ENCODE results near the gene AUNIP.

- TF ChIP-seq POLR2A (IDR thresholded peaks at IDR 0.05) = no peak
- TF ChIP-seq, protein P1, sequence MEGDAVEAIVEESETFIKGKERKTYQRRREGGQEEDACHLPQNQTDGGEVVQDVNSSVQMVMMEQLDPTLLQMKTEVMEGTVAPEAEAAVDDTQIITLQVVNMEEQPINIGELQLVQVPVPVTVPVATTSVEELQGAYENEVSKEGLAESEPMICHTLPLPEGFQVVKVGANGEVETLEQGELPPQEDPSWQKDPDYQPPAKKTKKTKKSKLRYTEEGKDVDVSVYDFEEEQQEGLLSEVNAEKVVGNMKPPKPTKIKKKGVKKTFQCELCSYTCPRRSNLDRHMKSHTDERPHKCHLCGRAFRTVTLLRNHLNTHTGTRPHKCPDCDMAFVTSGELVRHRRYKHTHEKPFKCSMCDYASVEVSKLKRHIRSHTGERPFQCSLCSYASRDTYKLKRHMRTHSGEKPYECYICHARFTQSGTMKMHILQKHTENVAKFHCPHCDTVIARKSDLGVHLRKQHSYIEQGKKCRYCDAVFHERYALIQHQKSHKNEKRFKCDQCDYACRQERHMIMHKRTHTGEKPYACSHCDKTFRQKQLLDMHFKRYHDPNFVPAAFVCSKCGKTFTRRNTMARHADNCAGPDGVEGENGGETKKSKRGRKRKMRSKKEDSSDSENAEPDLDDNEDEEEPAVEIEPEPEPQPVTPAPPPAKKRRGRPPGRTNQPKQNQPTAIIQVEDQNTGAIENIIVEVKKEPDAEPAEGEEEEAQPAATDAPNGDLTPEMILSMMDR (IDR thresholded peaks at IDR 0.05) = no peak
Measured at GRCh38 chr1:25806418-25806817, 52.8 kb downstream of the AUNIP start.

All from ovary (tissue), 3 donors.